SK-MEL-5 (cell line): ENCODE results near the gene CBX7. TPM values are rescaled to one million over a fixed set of nuclear protein-coding genes. Genes with fewer than 3 reads are reported as not detected.

ENCODE experiments used
- DNase-seq: peaks from one replicate; pipeline ENCODE4 v3.0.0-alpha.2; 2016; ENCODE audit warnings: low read depth, low spot score
- in situ Hi-C: cut with HindIII; loops from 2 replicates; pipeline ENCODE4 v1.10.0; 2016; ENCODE audit warnings: low sequenced_read_pairs, high pct_unique_total_duplicates, low pct_unique_long_range_greater_than_20kb
- small RNA-seq, 2 experiments: library from RNA; depleted of rRNA; stranded (forward); fragments of <200 nt; gene quantifications; one replicate each; pipeline ENCODE3, GENCODE V24; 2014
- total RNA-seq: library from RNA; depleted of rRNA; stranded (reverse); fragments of >200 nt; shearing (Covaris generic); gene quantifications from 2 replicates; pipeline ENCODE4 v1.2.3, GENCODE V29; 2014; rRNA removed

Gene CBX7
- total RNA-seq, 1 experiment from 2014 or later: 2.7 TPM

- no peak for DNase-seq
- in situ Hi-C loops: no loop called here
These were observed 64.4 kb downstream of the CBX7 start for GRCh38 chr22:39087881-39088684.

DNA sequence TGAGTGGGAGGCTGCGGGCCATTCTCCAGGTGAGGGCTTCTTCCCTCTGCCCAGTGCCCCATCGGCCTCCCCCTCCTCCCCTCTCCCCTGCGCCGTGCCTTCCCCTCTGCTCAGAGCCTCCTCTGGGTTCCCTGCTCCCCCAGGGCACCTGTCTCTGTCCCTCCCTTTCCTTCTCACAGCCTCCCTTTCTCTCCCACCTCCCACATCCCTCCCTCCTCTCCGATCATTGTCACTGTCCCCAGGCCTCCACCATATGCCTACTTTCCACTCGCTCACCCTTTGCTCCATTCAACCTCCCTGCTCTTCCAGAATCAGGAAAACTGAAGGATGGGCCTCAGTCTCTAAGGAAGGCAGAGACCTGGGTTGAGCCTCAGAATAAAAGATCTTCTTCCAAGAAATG lies 65.4 kb downstream of the CBX7 start:
- in situ Hi-C loops: no loop called here
- DNase-seq: no peak

DNA sequence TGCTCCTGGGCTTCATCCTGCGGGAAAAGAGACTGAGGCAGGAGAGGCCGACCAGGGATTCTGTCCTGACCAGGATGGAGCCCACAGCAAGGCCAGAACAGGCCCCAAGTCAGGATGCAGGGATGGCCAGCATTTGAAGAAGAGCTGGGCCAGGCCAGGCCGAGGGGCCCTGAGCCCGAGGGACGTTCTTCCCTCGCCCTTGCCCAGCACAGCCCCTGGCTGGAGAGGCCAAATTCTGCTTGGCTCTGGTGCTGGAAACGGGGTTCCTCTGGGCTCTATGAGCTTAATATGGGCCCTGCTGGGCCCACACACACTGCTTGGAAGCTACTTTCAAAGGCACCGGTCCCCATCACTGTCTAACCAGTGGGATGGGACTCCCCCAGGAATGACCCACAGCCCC lies 67.8 kb downstream of the CBX7 start:
- in situ Hi-C loops: no loop called here
- DNase-seq: no peak

DNA sequence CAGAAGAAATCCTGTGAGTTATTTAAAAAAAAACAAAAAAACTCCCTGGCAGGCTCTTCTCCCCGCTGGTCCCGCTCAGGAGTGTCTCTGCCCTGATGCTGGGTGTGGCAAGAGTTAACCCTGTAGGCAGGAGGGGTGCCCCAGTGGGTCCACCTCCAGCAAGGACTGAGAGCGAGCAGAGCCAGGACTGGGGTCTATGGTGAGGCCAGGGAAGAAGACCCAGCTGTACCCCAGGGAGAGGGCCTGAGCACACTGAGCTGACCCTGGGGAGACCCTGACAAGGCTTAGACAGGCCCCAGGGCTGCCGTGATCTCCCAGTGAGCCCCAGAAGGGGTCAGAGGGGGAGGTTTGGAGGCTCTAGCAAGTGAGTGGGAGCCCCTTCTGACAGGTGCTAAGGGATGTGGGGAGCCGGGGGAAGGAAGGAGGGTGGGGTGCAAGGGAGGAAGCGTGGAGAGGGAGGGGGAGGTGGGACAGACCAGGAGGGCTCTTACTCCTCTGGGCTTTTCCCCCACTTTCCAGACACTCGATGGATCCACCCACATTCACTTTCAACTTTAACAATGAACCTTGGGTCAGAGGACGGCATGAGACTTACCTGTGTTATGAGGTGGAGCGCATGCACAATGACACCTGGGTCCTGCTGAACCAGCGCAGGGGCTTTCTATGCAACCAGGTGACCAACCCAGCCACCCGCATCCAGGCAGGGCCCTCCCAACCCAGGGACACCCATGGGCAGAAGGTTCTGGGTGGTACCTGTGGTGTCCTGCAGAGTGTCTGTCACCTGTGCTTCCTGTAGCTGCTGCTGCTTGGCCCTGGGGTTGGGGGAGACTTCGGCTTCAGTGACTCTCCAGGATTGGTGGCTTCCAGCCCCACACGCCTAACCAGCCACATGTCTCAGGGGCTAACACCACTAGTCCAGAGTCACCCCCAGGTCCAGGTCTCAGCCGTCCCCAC lies 69.0 kb downstream of the CBX7 start:
- no peak for DNase-seq
- in situ Hi-C loops: no loop called here

DNA sequence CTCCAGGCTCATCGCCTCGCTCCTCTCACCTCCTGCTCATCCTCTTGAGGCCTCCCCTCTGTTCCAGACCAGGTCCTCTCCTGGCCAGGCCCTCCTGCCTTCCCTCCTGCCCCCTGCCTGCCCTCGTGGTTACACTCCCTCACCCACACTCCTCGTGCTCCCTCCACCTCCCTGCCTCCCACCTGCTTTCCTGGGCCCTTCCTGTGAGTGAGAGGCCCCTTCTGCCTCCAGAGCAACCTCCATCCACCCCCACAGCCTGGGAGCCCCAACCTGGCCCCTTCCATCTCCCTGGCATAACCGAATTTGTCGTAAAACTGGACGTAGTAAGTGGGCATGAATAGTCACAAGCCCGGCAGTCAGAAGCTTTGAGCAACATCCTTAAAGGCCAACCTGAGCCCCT lies 70.9 kb downstream of the CBX7 start:
- no peak for DNase-seq
- in situ Hi-C loops: no loop called here

- DNase-seq: no peak
- in situ Hi-C loops: no loop called here
These were observed 71.5 kb downstream of the CBX7 start for GRCh38 chr22:39081016-39081415.

Small RNA genes within 50 kb of the gene (small RNA-seq; reads per million reads assigned to genes)
- 0 reads per million in 2 experiments for gene COX5BP7

Other genes with a start within 250 kb of the CBX7 start
- not detected in 2 replicates for gene APOBEC3A, start 195.1 kb downstream of the CBX7 start, total RNA-seq
- gene APOBEC3B, start 170.3 kb downstream of the CBX7 start, total RNA-seq: 3.8 and 4.3 TPM in 2 replicates
- gene APOBEC3C, start 138.4 kb downstream of the CBX7 start, total RNA-seq: 5.5 and 7.2 TPM in 2 replicates
- gene APOBEC3D, start 131.6 kb downstream of the CBX7 start, total RNA-seq: 2.0 and 3.0 TPM in 2 replicates
- gene APOBEC3F, start 111.8 kb downstream of the CBX7 start, total RNA-seq: 2.2 and 4.1 TPM in 2 replicates
- gene APOBEC3G, start 75.4 kb downstream of the CBX7 start, total RNA-seq: 9.8 and 14.0 TPM in 2 replicates
- gene APOBEC3H, start 55.4 kb downstream of the CBX7 start, total RNA-seq: 1.1 TPM in 1 of 2 replicates, not detected in the other
- gene PDGFB, start 92.3 kb upstream of the CBX7 start, total RNA-seq: 0.05 TPM in 1 of 2 replicates, not detected in the other
- gene RPL3, start 166.9 kb upstream of the CBX7 start, total RNA-seq: 3,161 and 3,465 TPM in 2 replicates
- 29.6 and 30.1 TPM in 2 replicates for gene SYNGR1, start 197.3 kb upstream of the CBX7 start, total RNA-seq
- 14.5 and 16.6 TPM in 2 replicates for gene TAB1, start 247.1 kb upstream of the CBX7 start, total RNA-seq